ENCODE data around the gene MEIS2. TPM values are rescaled to one million over a fixed set of nuclear protein-coding genes. Genes with fewer than 3 reads are reported as not detected.

MEIS2 gene
- total RNA-seq, 1 donor from 2014 or later, result 13.0 TPM

GRCh38 chr15:36965570-36966342, 134.6 kb downstream of the MEIS2 start:
- no peaks in the 10 kb centered on the region for H3K36me3 Mint-ChIP-seq (ENCODE audit: low read depth, unreplicated experiment)
- H3K9me3 Mint-ChIP-seq (ENCODE audit: unreplicated experiment), result no peaks in the 10 kb centered on the region
- no peak for DNase-seq (ENCODE audit: low spot score)
- no peak overlapping the region for H3K27ac Mint-ChIP-seq (ENCODE audit: unreplicated experiment)
- TF ChIP-seq CTCF (IDR thresholded peaks at IDR 0.05; ENCODE audit: unreplicated experiment), result no peak
- H3K4me1 Mint-ChIP-seq (ENCODE audit: unreplicated experiment), result peaks cover 2% of the 10 kb centered on the region
- H3K27me3 Mint-ChIP-seq (ENCODE audit: unreplicated experiment), result peaks cover 2% of the 10 kb centered on the region
- no peak overlapping the region for H3K4me3 Mint-ChIP-seq (ENCODE audit: unreplicated experiment)

GRCh38 chr15:36964626-36965025, 135.7 kb downstream of the MEIS2 start:
- Mint-ChIP-seq H3K4me1 (ENCODE audit: unreplicated experiment) (peaks cover 2% of the 10 kb centered on the region), H3K9me3 (ENCODE audit: unreplicated experiment) (no peaks in the 10 kb centered on the region), H3K27ac (ENCODE audit: unreplicated experiment) (no peak overlapping the region), H3K36me3 (ENCODE audit: low read depth, unreplicated experiment) (no peaks in the 10 kb centered on the region), H3K4me3 (ENCODE audit: unreplicated experiment) (no peak overlapping the region), H3K27me3 (ENCODE audit: unreplicated experiment) (peaks cover 2% of the 10 kb centered on the region)
- DNase-seq (ENCODE audit: low spot score), result no peak
- TF ChIP-seq CTCF (IDR thresholded peaks at IDR 0.05; ENCODE audit: unreplicated experiment), result no peak

GRCh38 chr15:36961956-36962355, 138.4 kb downstream of the MEIS2 start:
- Mint-ChIP-seq H3K4me3 (ENCODE audit: unreplicated experiment) (no peak overlapping the region), H3K36me3 (ENCODE audit: low read depth, unreplicated experiment) (no peaks in the 10 kb centered on the region), H3K9me3 (ENCODE audit: unreplicated experiment) (no peaks in the 10 kb centered on the region), H3K27ac (ENCODE audit: unreplicated experiment) (no peak overlapping the region), H3K27me3 (ENCODE audit: unreplicated experiment) (no peaks in the 10 kb centered on the region), H3K4me1 (ENCODE audit: unreplicated experiment) (no peaks in the 10 kb centered on the region)
- DNase-seq (ENCODE audit: low spot score), result no peak
- TF ChIP-seq CTCF (IDR thresholded peaks at IDR 0.05; ENCODE audit: unreplicated experiment), result no peak

GRCh38 chr15:36960947-36961227, 139.5 kb downstream of the MEIS2 start:
- Mint-ChIP-seq H3K36me3 (ENCODE audit: low read depth, unreplicated experiment) (no peaks in the 10 kb centered on the region), H3K27ac (ENCODE audit: unreplicated experiment) (no peak overlapping the region), H3K9me3 (ENCODE audit: unreplicated experiment) (no peaks in the 10 kb centered on the region), H3K4me3 (ENCODE audit: unreplicated experiment) (no peak overlapping the region), H3K27me3 (ENCODE audit: unreplicated experiment) (no peaks in the 10 kb centered on the region), H3K4me1 (ENCODE audit: unreplicated experiment) (no peaks in the 10 kb centered on the region)
- no peak for DNase-seq (ENCODE audit: low spot score)
- TF ChIP-seq CTCF (IDR thresholded peaks at IDR 0.05; ENCODE audit: unreplicated experiment), result no peak

- H3K4me1 Mint-ChIP-seq (ENCODE audit: unreplicated experiment), result no peaks in the 10 kb centered on the region
- H3K9me3 Mint-ChIP-seq (ENCODE audit: unreplicated experiment), result no peaks in the 10 kb centered on the region
- no peak overlapping the region for H3K4me3 Mint-ChIP-seq (ENCODE audit: unreplicated experiment)
- no peaks in the 10 kb centered on the region for H3K36me3 Mint-ChIP-seq (ENCODE audit: low read depth, unreplicated experiment)
- no peak for DNase-seq (ENCODE audit: low spot score)
- no peak for TF ChIP-seq CTCF (IDR thresholded peaks at IDR 0.05; ENCODE audit: unreplicated experiment)
- no peaks in the 10 kb centered on the region for H3K27me3 Mint-ChIP-seq (ENCODE audit: unreplicated experiment)
- H3K27ac Mint-ChIP-seq (ENCODE audit: unreplicated experiment), result no peak overlapping the region
Measured at GRCh38 chr15:36960179-36960946, 140.0 kb downstream of the MEIS2 start.
